GM12878 (cell line): ENCODE results near the gene EEFSEC. TPM values are rescaled to one million over a fixed set of nuclear protein-coding genes. Genes with fewer than 3 reads are reported as not detected.

Experiments used
- ATAC-seq: fragments of 200-7000 bp; cut with Tn5 transposase; 3 replicates; pipeline ENCODE4 v1.9.1; 2020; ENCODE audit warnings: mild to moderate bottlenecking, moderate library complexity
- BruUV-seq: library from RNA; stranded (reverse); fragments of 400-500 nt; replicated peaks from 2 replicates; lab custom pipeline; 2021; lab: Mats Ljungman, UMichigan
- CTCF ChIA-PET: fragments of 300-600 bp; sonication (Branson Sonifier 250); formaldehyde crosslinking; extraction: SDS; loops from one replicate; lab custom pipeline; 2021; ENCODE audit warnings: inconsistent platforms; lab: Yijun Ruan, JAX
- POLR2A ChIA-PET: fragments of 350-600 bp; formaldehyde crosslinking; extraction: SDS; loops from one replicate; lab custom pipeline; 2021; ENCODE audit warnings: inconsistent platforms; lab: Charles Lee
- RAD21 ChIA-PET: fragments of 300-600 bp; sonication (Branson Sonifier 250); formaldehyde crosslinking; loops from one replicate; lab custom pipeline; 2023; ENCODE audit warnings: antibody characterized with exemption; ENCODE audit not compliant: unreplicated experiment; lab: Charles Lee
- SMC1A ChIA-PET: fragments of 300-600 bp; sonication (Branson Sonifier 250); formaldehyde crosslinking; loops from one replicate; lab custom pipeline; 2023; ENCODE audit not compliant: unreplicated experiment, uncharacterized antibody; lab: Charles Lee
- DNase-seq: peaks from one replicate; pipeline ENCODE4 v3.0.0-alpha.2; 2011; ENCODE audit warnings: low read depth, low spot score
- FAIRE-seq: peaks from 3 replicates; lab custom pipeline; 2011; peaks lifted over from hg19 to GRCh38; lab: Jason Lieb, UNC
- H2AFZ ChIP-seq: 2 replicates; pipeline ENCODE4 v1.6.0; 2011; ENCODE audit warnings: low read depth, low read length, control low read depth; ENCODE audit not compliant: control insufficient read depth
- H3K27ac ChIP-seq: 2 replicates; pipeline ENCODE4 v1.5.1; 2011; ENCODE audit warnings: control low read depth; ENCODE audit not compliant: control insufficient read depth, insufficient read depth
- H3K27me3 ChIP-seq, 2 experiments: replicated peaks in 1 of 2; 2 replicates each; pipeline versions ENCODE4 v1.6.0 to v1.6.1; 2011; ENCODE audit warnings: low read length in 1 of 2; ENCODE audit not compliant: control insufficient read depth in 2 of 2, insufficient read depth in 2 of 2
- H3K36me3 ChIP-seq, 2 experiments: 2 replicates each; pipeline ENCODE4 v1.5.1; 2011; ENCODE audit warnings: low read length in 1 of 2; ENCODE audit not compliant: control insufficient read depth in 2 of 2, insufficient read depth in 2 of 2
- H3K4me1 ChIP-seq: 2 replicates; pipeline ENCODE4 v1.6.1; 2011; ENCODE audit warnings: mild to moderate bottlenecking, low read length, moderate library complexity, mixed read lengths; ENCODE audit not compliant: control insufficient read depth, insufficient read depth
- H3K4me2 ChIP-seq: 2 replicates; pipeline ENCODE4 v1.6.0; 2011; ENCODE audit warnings: control low read depth; ENCODE audit not compliant: control insufficient read depth, insufficient read depth
- H3K4me3 ChIP-seq: fragments of 200-600 bp; sonication (generic); 2 replicates; pipeline ENCODE4 v1.5.1; 2016
- H3K79me2 ChIP-seq: 2 replicates; pipeline ENCODE4 v1.6.0; 2011; ENCODE audit warnings: low read length; ENCODE audit not compliant: control insufficient read depth, insufficient read depth
- H3K9ac ChIP-seq: 2 replicates; pipeline ENCODE4 v1.8.0; 2011; ENCODE audit warnings: low read length, control low read depth, mixed read lengths; ENCODE audit not compliant: control insufficient read depth, insufficient read depth
- H3K9me3 ChIP-seq: replicated peaks from 3 replicates; pipeline ENCODE4 v1.5.1; 2011; ENCODE audit warnings: mild to moderate bottlenecking, low read length; ENCODE audit not compliant: control insufficient read depth, insufficient read depth
- H4K20me1 ChIP-seq: 2 replicates; pipeline ENCODE4 v1.6.0; 2011; ENCODE audit not compliant: control insufficient read depth, insufficient read depth
- BMI1 ChIP-seq: fragments of 450-650 bp; IDR thresholded peaks from 2 replicates; pipeline ENCODE4 v1.6.1; 2016; ENCODE audit warnings: mild to moderate bottlenecking, moderate library complexity, borderline replicate concordance
- ZBTB33 ChIP-seq: fragments of 450-650 bp; IDR thresholded peaks from 2 replicates; pipeline ENCODE4 v1.6.1; 2017; ENCODE audit warnings: mild to moderate bottlenecking
- WGBS: methylation state at CpG from one replicate; pipeline ENCODE4 v1.1.6; 2016; ENCODE audit warnings: low lambda C conversion rate; ENCODE audit not compliant: insufficient replicate concordance, insufficient coverage; ENCODE audit errors: missing lambda C conversion rate; 5-methylcytosine and 5-hydroxymethylcytosine counted together
- in situ Hi-C: fragments of 300-500 bp; cut with MboI; formaldehyde crosslinking; loops from 9 replicates; pipeline ENCODE4 v1.14.3; 2018; ENCODE audit warnings: mixed read lengths
- intact Hi-C: fragments of 100-400 bp; cut with micrococcal nuclease; formaldehyde crosslinking; loops from one replicate; pipeline ENCODE4 v1.14.2; 2022; ENCODE audit not compliant: unreplicated experiment
- polyA plus RNA-seq, 11 experiments: library from polyadenylated mRNA; depleted of rRNA in 4 of 11; unstranded in 6 of 11; stranded (reverse) in 5 of 11; fragments of >200 nt; fragmentation: Nextera tagmentation in 4 of 11; fragmentation: Illumina TruSeq in 1 of 11; extraction: Ambion mirVana in 4 of 11; extraction: Trizol in 1 of 11; gene quantifications; 1 replicate in 1 of 11; 2 replicates in 10 of 11; pipeline versions ENCODE4 v1.2.1 to v1.2.3, GENCODE V29; 2011 to 2016; ENCODE audit warnings: inconsistent platforms in 2 of 11, missing spikeins in 2 of 11, low read depth in 1 of 11
- small RNA-seq: library from RNA; depleted of rRNA; stranded (forward); fragments of <200 nt; gene quantifications from one replicate; pipeline ENCODE3, GENCODE V24; 2014
- total RNA-seq, 4 experiments: library from RNA; depleted of rRNA in 3 of 4; stranded (reverse); fragments of >200 nt in 3 of 4; fragmentation: Illumina TruSeq in 1 of 4; extraction: Trizol in 1 of 4; gene quantifications; 2 replicates each; pipeline versions ENCODE4 v1.2.1 to v1.2.3, GENCODE V29; 2013 to 2021

The EEFSEC gene
- total and polyA plus RNA-seq, 10 of the 15 experiments (the other 5 are each of a cell fraction or from before 2014, with no cell fraction given): 0.29 to 29.1 (median 16.1) TPM

- Histone ChIP-seq H2AFZ (no peak overlapping the region), H3K9ac (no peak overlapping the region), H3K9me3 (no peaks in the 10 kb centered on the region), H3K36me3 (no peaks in the 10 kb centered on the region), H3K27ac (no peak overlapping the region)
- 50% methylated on average over 12 of the region's 12 CpGs for WGBS
- no peak for DNase-seq
- POLR2A ChIA-PET: no interaction called here
- TF ChIP-seq BMI1 (no peak), ZBTB33 (no peak)
- TF ChIP-seq, all 136 proteins: peak for 0
- ATAC-seq (no peak), FAIRE-seq (no peak)
- SMC1A ChIA-PET: no interaction called here
- no TSS peak for BruUV-seq
- Histone ChIP-seq H3K4me3 (no peak overlapping the region), H3K4me2 (no peak overlapping the region), H3K27me3 (peaks cover 3% of the 10 kb centered on the region in 2 experiments; a peak in 3 of 4 replicates), H3K79me2 (no peaks in the 10 kb centered on the region), H4K20me1 (no peaks in the 10 kb centered on the region), H3K4me1 (no peaks in the 10 kb centered on the region)
- CTCF ChIA-PET: no interaction called here
- intact Hi-C loops (no loop called here), in situ Hi-C loops (no loop called here)
- RAD21 ChIA-PET: interaction anchor here (0.5 kb wide), 1 partner anchor 42 kb away, joined by 3 read pairs; no protein-coding TSS in a partner anchor
Measured at GRCh38 chr3:128457937-128458336, 304.7 kb downstream of the EEFSEC start.

Small RNAs within 50 kb of the gene (small RNA-seq; reads per million reads assigned to genes)
- gene RNU6-823P: not detected

Other genes starting within 250 kb of the EEFSEC start
- gene KBTBD12, start 238.2 kb upstream of the EEFSEC start, total RNA-seq (2014; rRNA removed): not detected in 2 replicates
- not detected in 2 replicates for gene KBTBD12, start 238.2 kb upstream of the EEFSEC start, total RNA-seq (2014; rRNA removed; fragmentation: Illumina TruSeq; extraction: Trizol)
- gene KBTBD12, start 238.2 kb upstream of the EEFSEC start, total RNA-seq (2021): not detected in 2 replicates
- gene KBTBD12, start 238.2 kb upstream of the EEFSEC start, polyA plus RNA-seq (2011; rRNA removed): not detected in 2 replicates
- gene KBTBD12, start 238.2 kb upstream of the EEFSEC start, polyA plus RNA-seq (2014; fragmentation: Illumina TruSeq; extraction: Trizol): 0.01 TPM in 1 of 2 replicates, not detected in the other
- not detected for gene KBTBD12, start 238.2 kb upstream of the EEFSEC start, polyA plus RNA-seq (2014; fragmentation: Nextera tagmentation; extraction: Ambion mirVana)
- not detected in 2 replicates for gene KBTBD12, start 238.2 kb upstream of the EEFSEC start, polyA plus RNA-seq (2014; rRNA removed)
- under 1 TPM in 1 of 2 experiments, not detected in 1; 0.11 TPM for gene KBTBD12, start 238.2 kb upstream of the EEFSEC start, polyA plus RNA-seq (2016; fragmentation: Nextera tagmentation; extraction: Ambion mirVana)
- 165 and 184 TPM in 2 replicates for gene SEC61A1, start 101.0 kb upstream of the EEFSEC start, total RNA-seq (2014; rRNA removed)
- gene SEC61A1, start 101.0 kb upstream of the EEFSEC start, total RNA-seq (2014; rRNA removed; fragmentation: Illumina TruSeq; extraction: Trizol): 102 and 112 TPM in 2 replicates
- gene SEC61A1, start 101.0 kb upstream of the EEFSEC start, total RNA-seq (2021): 167 and 189 TPM in 2 replicates
- gene SEC61A1, start 101.0 kb upstream of the EEFSEC start, polyA plus RNA-seq (2011; rRNA removed): 126 and 145 TPM in 2 replicates
- 129 and 139 TPM in 2 replicates for gene SEC61A1, start 101.0 kb upstream of the EEFSEC start, polyA plus RNA-seq (2014; fragmentation: Illumina TruSeq; extraction: Trizol)
- gene SEC61A1, start 101.0 kb upstream of the EEFSEC start, polyA plus RNA-seq (2014; fragmentation: Nextera tagmentation; extraction: Ambion mirVana): 1 to 10 TPM; 5.2 to 5.9 TPM
- 133 and 142 TPM in 2 replicates for gene SEC61A1, start 101.0 kb upstream of the EEFSEC start, polyA plus RNA-seq (2014; rRNA removed)
- gene SEC61A1, start 101.0 kb upstream of the EEFSEC start, polyA plus RNA-seq (2016; fragmentation: Nextera tagmentation; extraction: Ambion mirVana): 100 to 1,000 TPM; 254 to 265 TPM
- 107 and 114 TPM in 2 replicates for gene RUVBL1, start 29.7 kb upstream of the EEFSEC start, total RNA-seq (2014; rRNA removed)
- gene RUVBL1, start 29.7 kb upstream of the EEFSEC start, total RNA-seq (2014; rRNA removed; fragmentation: Illumina TruSeq; extraction: Trizol): 86.8 and 89.6 TPM in 2 replicates
- 77.3 and 78.8 TPM in 2 replicates for gene RUVBL1, start 29.7 kb upstream of the EEFSEC start, total RNA-seq (2021)
- 44.7 and 59.0 TPM in 2 replicates for gene RUVBL1, start 29.7 kb upstream of the EEFSEC start, polyA plus RNA-seq (2011; rRNA removed)
- 98.8 and 108 TPM in 2 replicates for gene RUVBL1, start 29.7 kb upstream of the EEFSEC start, polyA plus RNA-seq (2014; fragmentation: Illumina TruSeq; extraction: Trizol)
- gene RUVBL1, start 29.7 kb upstream of the EEFSEC start, polyA plus RNA-seq (2014; fragmentation: Nextera tagmentation; extraction: Ambion mirVana): 10 to 100 TPM; 15.2 to 32.5 TPM
- 72.5 and 77.5 TPM in 2 replicates for gene RUVBL1, start 29.7 kb upstream of the EEFSEC start, polyA plus RNA-seq (2014; rRNA removed)
- gene RUVBL1, start 29.7 kb upstream of the EEFSEC start, polyA plus RNA-seq (2016; fragmentation: Nextera tagmentation; extraction: Ambion mirVana): 100 to 1,000 TPM; 132 to 142 TPM